HCT116 (cell line): Measurements from ENCODE around the gene ADK. TPM values are rescaled to one million over a fixed set of nuclear protein-coding genes. Genes with fewer than 3 reads are reported as not detected.

Experiments
- ATAC-seq: fragments of 200-7000 bp; cut with Tn5 transposase; 2 replicates; pipeline ENCODE4 v1.9.1; 2020; ENCODE audit warnings: mild to moderate bottlenecking, moderate library complexity
- BruUV-seq: library from RNA; stranded (reverse); fragments of 400-500 nt; replicated peaks from 2 replicates; lab custom pipeline; 2021; lab: Mats Ljungman, UMichigan
- CTCF ChIA-PET: fragments of 300-600 bp; sonication (Branson Sonifier 250); formaldehyde crosslinking; loops from one replicate; lab custom pipeline; 2021; ENCODE audit warnings: antibody characterized with exemption; lab: Charles Lee
- POLR2A ChIA-PET: fragments of 300-600, 350-600 bp; sonication (Branson Sonifier 250); formaldehyde crosslinking; loops from one replicate; lab custom pipeline; 2021; ENCODE audit warnings: antibody characterized with exemption; lab: Charles Lee
- RAD21 ChIA-PET, 2 experiments: fragments of 300-600 bp; sonication (Branson Sonifier 250); formaldehyde crosslinking; loops; one replicate each; lab custom pipeline; 2023; ENCODE audit warnings: low total read pairs in 2 of 2; ENCODE audit not compliant: uncharacterized antibody in 2 of 2, unreplicated experiment in 2 of 2, low non-redundant PET in 1 of 2; lab: Charles Lee
- DNase-seq: peaks from one replicate; pipeline ENCODE4 v3.0.0-alpha.2; 2010; ENCODE audit warnings: low read depth, low spot score
- H2AFZ ChIP-seq: fragments of 200-600 bp; shearing (Covaris generic), sonication (generic); 2 replicates; pipeline ENCODE4 v1.6.1; 2017; ENCODE audit warnings: low read depth, mixed run types, mixed read lengths, antibody characterized with exemption, low read length; ENCODE audit not compliant: poor library complexity, severe bottlenecking
- H3K27ac ChIP-seq: 2 replicates; pipeline ENCODE4 v1.5.1; 2012; ENCODE audit warnings: low read depth, low read length
- H3K27me3 ChIP-seq: fragments of 200-600 bp; sonication (generic); 2 replicates; pipeline ENCODE4 v1.6.1; 2016; ENCODE audit warnings: mixed run types, low read length, mixed read lengths; ENCODE audit not compliant: insufficient read depth
- H3K36me3 ChIP-seq, 2 experiments: fragments of 200-500 bp in 1 of 2; fragments of 200-600 bp in 1 of 2; sonication (Bioruptor generic) in 1 of 2; sonication (generic) in 1 of 2; 2 replicates each; pipeline versions ENCODE4 v1.5.1 to v1.6.1; 2014 to 2016; ENCODE audit warnings: low read length in 2 of 2, inconsistent platforms in 1 of 2, mixed read lengths in 1 of 2, mixed run types in 1 of 2; ENCODE audit not compliant: insufficient read depth in 2 of 2, control insufficient read depth in 1 of 2
- H3K4me1 ChIP-seq, 2 experiments: fragments of 200-600 bp in 1 of 2; sonication (generic) in 1 of 2; 2 replicates each; pipeline versions ENCODE4 v1.5.1 to v1.6.1; 2012 to 2017; ENCODE audit warnings: low read length in 2 of 2, inconsistent platforms in 1 of 2, mild to moderate bottlenecking in 1 of 2, mixed read lengths in 1 of 2, mixed run types in 1 of 2, moderate library complexity in 1 of 2; ENCODE audit not compliant: insufficient read depth in 2 of 2, control insufficient read depth in 1 of 2
- H3K4me2 ChIP-seq: fragments of 200-600 bp; sonication (generic); 2 replicates; pipeline ENCODE4 v1.6.1; 2017; ENCODE audit warnings: mixed run types, low read length, mixed read lengths
- H3K4me3 ChIP-seq, 2 experiments: fragments of 200-600 bp in 1 of 2; sonication (generic) in 1 of 2; replicated peaks in 1 of 2; 2 replicates each; pipeline ENCODE4 v1.5.1; 2011 to 2016; ENCODE audit warnings: low read length in 2 of 2, control low read depth in 1 of 2, low read depth in 1 of 2, mild to moderate bottlenecking in 1 of 2, mixed read lengths in 1 of 2, mixed run types in 1 of 2
- H3K79me2 ChIP-seq: fragments of 200-600 bp; sonication (generic); 2 replicates; pipeline ENCODE4 v1.6.1; 2017; ENCODE audit warnings: mild to moderate bottlenecking, mixed run types, low read length, moderate library complexity, mixed read lengths; ENCODE audit not compliant: insufficient read depth
- H3K9ac ChIP-seq: fragments of 200-600 bp; sonication (generic); 2 replicates; pipeline ENCODE4 v1.6.1; 2016; ENCODE audit warnings: low read length, mixed read lengths
- H3K9me2 ChIP-seq: fragments of 200-600 bp; sonication (generic), shearing (Covaris generic); 2 replicates; pipeline ENCODE4 v1.6.1; 2017; ENCODE audit warnings: mixed run types, mild to moderate bottlenecking, moderate library complexity; ENCODE audit not compliant: insufficient read depth
- H3K9me3 ChIP-seq, 2 experiments: fragments of 200-500 bp in 1 of 2; fragments of 200-600 bp in 1 of 2; sonication (Bioruptor generic) in 1 of 2; sonication (generic) in 1 of 2; 2 replicates each; pipeline ENCODE4 v1.6.1; 2014 to 2017; ENCODE audit warnings: low read length in 2 of 2, mixed read lengths in 2 of 2, inconsistent platforms in 1 of 2, low read depth in 1 of 2, mild to moderate bottlenecking in 1 of 2, mixed run types in 1 of 2, moderate library complexity in 1 of 2; ENCODE audit not compliant: control insufficient read depth in 1 of 2, insufficient read depth in 1 of 2
- H4K20me1 ChIP-seq: fragments of 200-600 bp; sonication (generic), shearing (Covaris generic); 2 replicates; pipeline ENCODE4 v1.6.1; 2017; ENCODE audit warnings: mixed run types, mild to moderate bottlenecking, moderate library complexity; ENCODE audit not compliant: insufficient read depth
- ATF3 ChIP-seq: IDR thresholded peaks from 2 replicates; pipeline ENCODE4 v1.6.1; 2012
- CBX3 ChIP-seq: IDR thresholded peaks from 2 replicates; pipeline ENCODE4 v1.6.1; 2012; ENCODE audit warnings: low read depth
- CEBPB ChIP-seq: IDR thresholded peaks from 2 replicates; pipeline ENCODE4 v1.6.1; 2012; ENCODE audit warnings: low read depth
- CTCF ChIP-seq, 3 experiments: fragments of 200-600 bp in 1 of 3; sonication (generic) in 1 of 3; IDR thresholded peaks in 2 of 3; conservative IDR thresholded peaks in 1 of 3; 2 replicates each; pipeline ENCODE4 v1.5.1; 2012 to 2017; ENCODE audit warnings: low read depth in 2 of 3, low read length in 2 of 3, antibody characterized with exemption in 1 of 3, borderline replicate concordance in 1 of 3, control low read depth in 1 of 3, mild to moderate bottlenecking in 1 of 3, mixed read lengths in 1 of 3, mixed run types in 1 of 3, moderate library complexity in 1 of 3; ENCODE audit not compliant: insufficient read depth in 1 of 3
- ELF1 ChIP-seq: IDR thresholded peaks from 2 replicates; pipeline ENCODE4 v1.6.1; 2012; ENCODE audit warnings: low read depth, borderline replicate concordance
- EZH2 ChIP-seq: fragments of 200-600 bp; sonication (generic); IDR thresholded peaks from 2 replicates; pipeline ENCODE4 v1.6.1; 2017; ENCODE audit warnings: antibody characterized with exemption, mixed run types
- EZH2phosphoT487 ChIP-seq: fragments of 200-600 bp; IDR thresholded peaks from 2 replicates; pipeline ENCODE4 v1.6.1; 2018; ENCODE audit warnings: antibody characterized with exemption, borderline replicate concordance
- FOSL1 ChIP-seq: IDR thresholded peaks from 2 replicates; pipeline ENCODE4 v1.6.1; 2012; ENCODE audit warnings: low read depth
- JUND ChIP-seq: IDR thresholded peaks from 2 replicates; pipeline ENCODE4 v1.6.1; 2012
- POLR2A ChIP-seq: IDR thresholded peaks from 2 replicates; pipeline ENCODE4 v1.7.0; 2011; ENCODE audit warnings: borderline replicate concordance; ENCODE audit not compliant: insufficient read depth, insufficient read length; ENCODE audit errors: extremely low read depth
- POLR2AphosphoS5 ChIP-seq: IDR thresholded peaks from 2 replicates; pipeline ENCODE4 v1.6.1; 2011; ENCODE audit warnings: mild to moderate bottlenecking, low read depth, low read length, moderate library complexity
- REST ChIP-seq: IDR thresholded peaks from 2 replicates; pipeline ENCODE4 v1.6.1; 2012; ENCODE audit warnings: low read depth
- SIN3A ChIP-seq: IDR thresholded peaks from 2 replicates; pipeline ENCODE4 v1.6.1; 2012; ENCODE audit warnings: low read depth
- TCF7L2 ChIP-seq: IDR thresholded peaks from 2 replicates; pipeline ENCODE4 v1.7.0; 2011; ENCODE audit warnings: borderline replicate concordance, inconsistent platforms; ENCODE audit not compliant: insufficient read depth, insufficient read length; ENCODE audit errors: extremely low read depth
- YY1 ChIP-seq: IDR thresholded peaks from 2 replicates; pipeline ENCODE4 v1.6.1; 2011; ENCODE audit warnings: low read length, low read depth, moderate library complexity, mild to moderate bottlenecking; ENCODE audit not compliant: insufficient replicate concordance; ENCODE audit errors: extremely low read depth
- ZFX ChIP-seq: fragments of 450-650 bp; IDR thresholded peaks from 2 replicates; pipeline ENCODE4 v1.6.1; 2017
- intact Hi-C: fragments of 100-400 bp; cut with micrococcal nuclease; formaldehyde crosslinking; loops from 2 replicates; pipeline ENCODE4 v1.10.0; 2022
- total RNA-seq: library from RNA; stranded (reverse); gene quantifications from one replicate; pipeline ENCODE4 v1.2.1, GENCODE V29; 2021; ENCODE audit not compliant: unreplicated experiment

ADK gene
- total RNA-seq, 1 experiment from 2014 or later = 55.0 TPM

- Histone ChIP-seq H3K9me3 (no peaks in the 10 kb centered on the region), H3K4me2 (no peak overlapping the region), H3K36me3 (no peaks in the 10 kb centered on the region), H3K9ac (no peak overlapping the region), H3K9me2 (no peaks in the 10 kb centered on the region), H3K4me1 (no peaks in the 10 kb centered on the region), H2AFZ (no peak overlapping the region), H3K79me2 (peaks cover 10% of the 10 kb centered on the region; the same call in 1 of the 2 replicates), H3K27me3 (no peaks in the 10 kb centered on the region), H3K27ac (no peak overlapping the region), H4K20me1 (peaks cover 5% of the 10 kb centered on the region; the same call in 1 of the 2 replicates), H3K4me3 (no peak overlapping the region)
- CTCF ChIA-PET = no interaction called here
- TF ChIP-seq POLR2AphosphoS5 (no peak), SIN3A (no peak), ATF3 (no peak), CBX3 (no peak), CEBPB (no peak), EZH2phosphoT487 (no peak), POLR2A (no peak), ELF1 (no peak), ZFX (no peak), YY1 (no peak), JUND (no peak), TCF7L2 (no peak), EZH2 (no peak), REST (no peak), CTCF (IDR thresholded peaks at IDR 0.05 in 2 of 3, conservative IDR thresholded peaks at IDR 0.05 in 1 of 3; ENCODE audit: borderline replicate concordance in 1 of 3, insufficient read depth in 1 of 3, low read depth in 2 of 3, low read length in 2 of 3) (no peak), FOSL1 (no peak)
- ATAC-seq (no peak), DNase-seq (no peak)
- POLR2A ChIA-PET = no interaction called here
- no TSS peak for BruUV-seq
- RAD21 ChIA-PET = no interaction called here
- intact Hi-C loops = no loop called here
Measured at GRCh38 chr10:74377476-74377875, 226.5 kb downstream of the ADK start.
